ENCODE results near the gene IQCM.

DNA sequence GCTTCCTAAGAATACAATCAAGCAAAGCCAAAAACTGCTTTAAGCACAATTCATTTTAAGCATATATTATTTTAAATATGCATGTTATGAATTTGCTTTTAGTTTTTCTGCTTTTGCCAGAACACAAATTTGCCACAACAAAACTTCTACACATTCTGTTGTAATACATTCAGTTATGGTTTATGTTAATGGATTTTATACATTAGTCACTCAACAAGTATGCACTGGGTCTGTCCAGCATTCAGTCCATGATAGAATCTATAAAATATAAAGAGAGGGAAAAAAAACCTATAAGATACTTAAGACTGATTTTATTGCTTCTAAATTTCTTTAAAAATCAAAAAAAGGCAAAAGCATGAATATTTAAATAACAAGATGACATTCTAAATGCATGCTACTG lies 22.2 kb downstream of the IQCM start:
- TF ChIP-seq, protein P1, sequence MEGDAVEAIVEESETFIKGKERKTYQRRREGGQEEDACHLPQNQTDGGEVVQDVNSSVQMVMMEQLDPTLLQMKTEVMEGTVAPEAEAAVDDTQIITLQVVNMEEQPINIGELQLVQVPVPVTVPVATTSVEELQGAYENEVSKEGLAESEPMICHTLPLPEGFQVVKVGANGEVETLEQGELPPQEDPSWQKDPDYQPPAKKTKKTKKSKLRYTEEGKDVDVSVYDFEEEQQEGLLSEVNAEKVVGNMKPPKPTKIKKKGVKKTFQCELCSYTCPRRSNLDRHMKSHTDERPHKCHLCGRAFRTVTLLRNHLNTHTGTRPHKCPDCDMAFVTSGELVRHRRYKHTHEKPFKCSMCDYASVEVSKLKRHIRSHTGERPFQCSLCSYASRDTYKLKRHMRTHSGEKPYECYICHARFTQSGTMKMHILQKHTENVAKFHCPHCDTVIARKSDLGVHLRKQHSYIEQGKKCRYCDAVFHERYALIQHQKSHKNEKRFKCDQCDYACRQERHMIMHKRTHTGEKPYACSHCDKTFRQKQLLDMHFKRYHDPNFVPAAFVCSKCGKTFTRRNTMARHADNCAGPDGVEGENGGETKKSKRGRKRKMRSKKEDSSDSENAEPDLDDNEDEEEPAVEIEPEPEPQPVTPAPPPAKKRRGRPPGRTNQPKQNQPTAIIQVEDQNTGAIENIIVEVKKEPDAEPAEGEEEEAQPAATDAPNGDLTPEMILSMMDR (tag by site-specific recombination; IDR thresholded peaks at IDR 0.05) = no peak
- TF ChIP-seq ZNF324 (tag by site-specific recombination; IDR thresholded peaks at IDR 0.05) (no peak), KLF16 (tag by site-specific recombination; IDR thresholded peaks at IDR 0.05) (no peak), ZNF76 (tag by site-specific recombination; IDR thresholded peaks at IDR 0.05; ENCODE audit: borderline replicate concordance, low read depth) (no peak), ZNF473 (tag by site-specific recombination; IDR thresholded peaks at IDR 0.05) (no peak)
